T-helper 17 cell (primary cell): ENCODE results near the gene TDRD9. TPM values are rescaled to one million over a fixed set of nuclear protein-coding genes. Genes with fewer than 3 reads are reported as not detected.
"Not testable (repeated sequence)": the region's sequence is repeated elsewhere in the genome, so short reads cannot be mapped to it uniquely, and the experiment has no call there.

Source experiments
- ATAC-seq: fragments of 150-1000 bp; cut with Tn5 transposase; 2 replicates; pipeline ENCODE4 v1.10.0; 2021; ENCODE audit warnings: mild to moderate bottlenecking, moderate library complexity
- DNase-seq, 3 donors: peaks; one replicate each; pipeline versions ENCODE4 v3.0.0 to v3.0.0-alpha.2; 2020 to 2021
- H3K9me3 ChIP-seq: one replicate; pipeline ENCODE4 v1.7.0; 2013; ENCODE audit warnings: low read length, mild to moderate bottlenecking; ENCODE audit not compliant: control insufficient read depth, poor library complexity, severe bottlenecking
- H3K27ac Mint-ChIP-seq: one replicate; pipeline ENCODE4 v1.8.0; 2022; ENCODE audit warnings: mild to moderate bottlenecking, moderate library complexity, mixed read lengths
- H3K27me3 Mint-ChIP-seq: one replicate; pipeline ENCODE4 v1.8.0; 2022; ENCODE audit warnings: mixed read lengths
- H3K36me3 Mint-ChIP-seq: one replicate; pipeline ENCODE4 v1.8.0; 2022; ENCODE audit warnings: low read depth, mixed read lengths
- H3K4me1 Mint-ChIP-seq: one replicate; pipeline ENCODE4 v1.8.0; 2022; ENCODE audit warnings: mild to moderate bottlenecking, mixed read lengths
- H3K4me3 Mint-ChIP-seq: one replicate; pipeline ENCODE4 v1.8.0; 2022; ENCODE audit warnings: mild to moderate bottlenecking, moderate library complexity, mixed read lengths
- total RNA-seq, 4 donors: library from RNA in 2 of 4; stranded (reverse) in 2 of 4; gene quantifications; one replicate each; pipeline ENCODE4 v1.2.3 and lab custom pipeline; 2022 to 2026

Gene TDRD9
- total RNA-seq, 2 donors from 2014 or later, result 1.0 TPM; not detected in 1

DNA sequence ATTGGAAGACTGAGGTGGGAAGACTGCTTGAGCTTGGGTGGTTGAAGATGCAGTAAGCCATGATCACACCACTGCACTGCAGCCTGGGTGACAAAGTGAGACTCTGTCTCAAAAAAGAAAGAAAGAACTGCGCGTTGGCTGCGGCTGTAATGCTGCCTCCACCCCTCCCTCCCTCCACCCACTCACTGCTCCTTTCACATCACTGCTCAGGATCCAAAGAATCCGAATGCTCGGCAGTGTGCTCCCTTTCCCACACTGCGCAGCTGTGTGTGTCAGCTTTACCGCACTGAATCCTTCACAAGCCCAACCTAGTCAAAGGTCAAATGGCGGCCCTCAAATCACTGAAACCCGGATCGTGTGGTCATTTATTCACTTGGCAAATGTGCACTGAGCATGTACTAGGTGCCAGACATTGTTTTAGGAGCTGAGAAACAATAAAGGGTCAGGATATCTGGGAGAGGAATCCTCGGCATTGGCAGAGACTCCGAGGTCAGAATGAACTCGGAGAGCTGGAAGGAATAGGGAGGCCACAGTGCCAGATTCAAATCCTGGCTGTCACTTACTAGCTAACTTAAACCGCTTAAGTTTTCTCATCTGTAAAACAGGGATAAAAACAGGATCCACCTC, 11.5 kb upstream of the TDRD9 start:
- no peak for DNase-seq
- no peaks in the 10 kb centered on the region for H3K9me3 ChIP-seq
- H3K27ac Mint-ChIP-seq, result no peak overlapping the region
- H3K27me3 Mint-ChIP-seq, result no peaks in the 10 kb centered on the region
- ATAC-seq, result no peak
- H3K4me3 Mint-ChIP-seq, result peak overlapping the region; percentile 21
- peaks cover 9% of the 10 kb centered on the region for H3K4me1 Mint-ChIP-seq
- H3K36me3 Mint-ChIP-seq, result peaks cover 2% of the 10 kb centered on the region

DNA sequence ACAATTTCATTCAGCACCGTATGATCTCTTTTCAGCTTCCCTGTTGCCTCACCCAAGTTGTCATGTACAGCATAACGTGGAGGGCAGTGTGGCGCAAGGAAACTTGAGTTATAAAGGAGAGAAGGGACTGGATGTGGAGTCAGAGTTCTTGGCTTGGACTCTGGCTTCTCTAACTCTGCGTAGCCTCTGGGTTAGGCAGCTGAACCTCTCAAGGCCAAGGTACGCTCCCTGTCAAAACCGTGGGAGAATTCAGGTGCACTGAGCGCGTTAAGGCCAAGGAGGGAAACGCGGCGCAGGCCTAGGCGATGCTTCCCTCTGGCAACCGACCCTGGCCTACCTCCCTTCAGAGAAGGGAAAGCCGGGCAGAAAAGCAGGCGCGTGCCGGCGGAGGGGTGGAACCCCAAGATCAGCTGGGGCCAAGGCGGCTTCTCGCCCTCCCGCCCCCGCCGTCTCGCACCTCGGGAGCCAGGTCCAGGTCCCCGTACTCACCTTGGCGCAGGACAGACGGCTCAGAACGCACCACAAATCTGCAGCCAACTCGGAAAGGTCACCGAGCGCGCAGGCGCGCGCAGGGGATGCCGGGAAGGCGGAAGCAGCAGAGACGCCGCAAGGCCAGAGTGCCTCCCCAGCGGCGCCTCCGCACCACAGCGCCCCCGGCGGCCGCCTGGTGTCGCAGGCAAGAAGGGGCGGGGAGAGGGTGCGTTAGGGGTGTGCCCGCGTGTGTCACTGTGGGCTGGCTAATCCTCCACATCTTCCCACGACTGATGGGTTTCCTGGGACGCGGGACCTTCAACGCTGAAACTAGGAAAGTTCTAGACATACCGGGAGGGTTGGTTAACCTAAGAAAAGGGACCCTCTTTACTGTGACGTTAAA, 7.0 kb upstream of the TDRD9 start:
- Mint-ChIP-seq H3K27ac (peak overlapping the region; percentile 45), H3K4me3 (peak overlapping the region; percentile 91), H3K27me3 (peaks cover 15% of the 10 kb centered on the region), H3K36me3 (no peaks in the 10 kb centered on the region), H3K4me1 (peaks cover 8% of the 10 kb centered on the region)
- DNase-seq (peak; percentile 95 to 98 (median 98)), ATAC-seq (peak; percentile 100)
- no peaks in the 10 kb centered on the region for H3K9me3 ChIP-seq

DNA sequence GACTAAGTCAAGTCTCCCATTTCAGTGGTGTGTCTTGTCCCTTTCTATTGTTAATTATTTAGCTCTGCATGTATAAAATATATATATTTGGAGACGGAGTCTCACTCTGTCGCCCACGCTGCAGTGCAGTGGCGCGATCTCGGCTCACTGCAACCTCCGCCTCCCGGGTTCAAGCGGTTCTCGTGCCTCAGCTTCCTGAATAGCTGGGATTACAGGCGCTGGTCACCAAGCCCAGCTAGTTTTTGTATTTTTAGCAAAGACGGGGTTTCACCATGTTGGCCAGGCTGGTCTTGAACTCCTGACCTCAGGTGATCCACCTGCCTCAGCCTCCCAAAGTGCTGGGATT, 6.4 kb upstream of the TDRD9 start:
- H3K36me3 Mint-ChIP-seq, ATAC-seq, H3K4me1 Mint-ChIP-seq, H3K27ac Mint-ChIP-seq, H3K9me3 ChIP-seq, DNase-seq: not testable (repeated sequence)
- Mint-ChIP-seq H3K4me3 (peak overlapping the region; percentile 91), H3K27me3 (peaks cover 15% of the 10 kb centered on the region)

DNA sequence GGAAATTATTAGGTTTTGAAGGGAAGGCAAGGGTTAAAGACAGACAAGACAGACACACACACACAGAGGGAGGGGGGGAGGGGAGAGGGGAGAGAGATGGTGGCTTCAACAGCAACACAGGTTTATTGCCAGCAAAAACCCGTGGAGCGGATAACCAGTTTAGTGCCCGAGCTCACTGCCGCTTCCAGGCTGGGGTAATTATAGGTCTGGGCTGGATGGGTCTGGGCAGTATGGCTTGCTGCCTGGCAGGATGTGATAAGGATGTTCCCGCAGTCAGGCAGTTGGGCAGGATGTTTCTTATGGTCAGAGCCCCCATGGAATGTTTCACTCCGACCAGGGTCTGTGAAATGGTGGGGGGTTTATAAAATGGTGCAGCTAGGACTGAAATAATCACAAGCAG, 4.4 kb upstream of the TDRD9 start:
- Mint-ChIP-seq H3K4me3 (no peak overlapping the region), H3K4me1 (peaks cover 8% of the 10 kb centered on the region), H3K36me3 (no peaks in the 10 kb centered on the region), H3K27ac (no peak overlapping the region), H3K27me3 (peaks cover 15% of the 10 kb centered on the region)
- DNase-seq, result no peak
- H3K9me3 ChIP-seq, result no peaks in the 10 kb centered on the region
- ATAC-seq, result no peak

DNA sequence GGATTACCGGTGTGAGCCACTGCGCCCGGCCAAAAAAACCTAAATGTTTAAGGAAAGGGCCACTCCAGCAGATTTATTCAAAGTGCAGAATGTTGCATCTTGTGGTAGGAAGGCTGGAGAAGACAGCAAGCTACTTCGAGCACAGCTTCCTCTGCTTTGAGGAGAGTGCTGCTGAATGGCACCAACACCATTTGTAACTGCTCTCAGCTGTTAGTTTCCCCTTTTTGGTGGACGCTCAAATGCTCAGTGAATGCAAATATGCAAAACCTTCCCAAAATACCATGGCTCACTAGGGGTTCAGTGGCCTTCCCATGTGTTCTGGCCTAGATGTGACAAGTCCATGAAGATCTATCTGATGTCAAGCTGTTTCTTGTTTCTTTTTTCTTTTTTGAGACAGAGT, 2.9 kb upstream of the TDRD9 start:
- no peaks in the 10 kb centered on the region for H3K9me3 ChIP-seq
- ATAC-seq (no peak), DNase-seq (no peak)
- Mint-ChIP-seq H3K4me1 (peaks cover 8% of the 10 kb centered on the region), H3K27ac (no peak overlapping the region), H3K27me3 (peaks cover 15% of the 10 kb centered on the region), H3K36me3 (no peaks in the 10 kb centered on the region), H3K4me3 (no peak overlapping the region)

DNA sequence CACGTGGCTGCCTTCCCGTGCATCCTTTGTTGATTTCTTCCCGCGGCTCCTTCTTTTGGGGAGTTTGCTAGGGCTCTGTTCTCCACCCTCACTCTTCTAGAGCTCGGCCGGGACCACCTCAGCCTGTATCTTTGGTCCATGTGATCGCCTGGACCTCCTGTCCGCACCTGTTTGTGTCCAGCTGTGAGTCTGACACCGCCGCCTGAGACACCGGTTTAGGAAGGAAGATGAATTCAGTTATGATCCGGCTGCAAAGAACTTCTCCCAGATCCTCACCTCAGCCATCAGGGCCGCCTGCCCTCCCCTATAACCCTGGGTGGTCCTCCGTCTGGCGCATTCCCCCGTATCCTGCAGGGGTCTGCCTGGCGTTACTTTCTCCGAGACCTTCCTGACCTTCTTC, 690 bp upstream of the TDRD9 start:
- DNase-seq, result no peak
- Mint-ChIP-seq H3K27me3 (peaks cover 15% of the 10 kb centered on the region), H3K4me1 (peaks cover 5% of the 10 kb centered on the region), H3K4me3 (no peak overlapping the region), H3K27ac (no peak overlapping the region), H3K36me3 (no peaks in the 10 kb centered on the region)
- no peaks in the 10 kb centered on the region for H3K9me3 ChIP-seq
- no peak for ATAC-seq

DNA sequence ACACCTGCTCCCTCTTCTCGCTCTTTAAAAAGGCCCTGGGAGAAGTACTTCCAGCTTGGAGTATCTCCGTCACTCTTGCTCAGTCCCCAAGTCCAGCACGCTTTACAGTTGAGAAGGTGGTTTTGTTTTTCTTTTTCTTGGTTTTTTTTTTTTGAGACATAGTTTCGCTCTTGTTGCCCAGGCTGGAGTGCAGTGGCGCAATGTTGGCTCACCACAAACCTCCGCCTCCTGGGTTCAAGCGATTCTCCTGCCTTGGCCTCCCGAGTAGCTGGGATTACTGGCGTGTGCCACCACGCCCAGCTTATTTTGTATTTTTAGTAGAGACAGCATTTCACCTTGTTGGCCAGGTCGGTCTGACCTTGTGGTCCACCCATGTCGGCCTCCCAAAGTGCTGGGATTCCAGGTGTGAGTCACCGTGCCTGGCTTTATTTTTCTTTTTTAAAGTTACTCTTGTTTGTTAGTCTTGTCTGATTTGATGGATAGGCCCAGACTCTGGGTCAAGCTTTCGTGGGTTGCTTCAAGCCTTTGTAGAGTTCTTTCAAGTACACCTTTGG, 1.9 kb downstream of the TDRD9 start:
- H3K36me3 Mint-ChIP-seq, result no peaks in the 10 kb centered on the region
- H3K9me3 ChIP-seq, result no peaks in the 10 kb centered on the region
- peaks cover 6% of the 10 kb centered on the region for H3K4me1 Mint-ChIP-seq
- ATAC-seq (no peak), DNase-seq (no peak)
- peaks cover 15% of the 10 kb centered on the region for H3K27me3 Mint-ChIP-seq
- H3K4me3 Mint-ChIP-seq, result no peak overlapping the region
- H3K27ac Mint-ChIP-seq, result no peak overlapping the region

DNA sequence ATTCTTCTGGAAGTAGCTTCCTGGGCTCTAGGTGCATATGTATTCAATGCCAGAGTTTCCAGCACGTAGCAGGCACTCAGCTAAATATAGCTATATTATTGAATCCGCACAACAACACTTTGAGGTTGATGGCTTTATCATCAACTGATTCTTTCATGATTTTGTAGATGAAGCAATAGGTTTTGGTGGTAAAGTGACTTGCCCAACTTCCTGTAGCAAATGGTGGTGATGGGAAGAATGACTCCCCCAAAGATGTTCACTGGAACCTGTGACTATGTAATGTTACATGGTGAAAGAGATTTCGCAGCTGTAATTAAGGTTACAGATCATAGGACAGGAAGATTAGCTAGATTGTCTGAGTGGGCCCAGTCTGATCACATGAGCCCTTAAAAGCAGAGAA, 3.2 kb downstream of the TDRD9 start:
- no peak for ATAC-seq
- H3K4me1 Mint-ChIP-seq, result peaks cover 6% of the 10 kb centered on the region
- peaks cover 19% of the 10 kb centered on the region for H3K27me3 Mint-ChIP-seq
- no peak overlapping the region for H3K27ac Mint-ChIP-seq
- DNase-seq, result no peak
- no peaks in the 10 kb centered on the region for H3K9me3 ChIP-seq
- no peaks in the 10 kb centered on the region for H3K36me3 Mint-ChIP-seq
- no peak overlapping the region for H3K4me3 Mint-ChIP-seq

DNA sequence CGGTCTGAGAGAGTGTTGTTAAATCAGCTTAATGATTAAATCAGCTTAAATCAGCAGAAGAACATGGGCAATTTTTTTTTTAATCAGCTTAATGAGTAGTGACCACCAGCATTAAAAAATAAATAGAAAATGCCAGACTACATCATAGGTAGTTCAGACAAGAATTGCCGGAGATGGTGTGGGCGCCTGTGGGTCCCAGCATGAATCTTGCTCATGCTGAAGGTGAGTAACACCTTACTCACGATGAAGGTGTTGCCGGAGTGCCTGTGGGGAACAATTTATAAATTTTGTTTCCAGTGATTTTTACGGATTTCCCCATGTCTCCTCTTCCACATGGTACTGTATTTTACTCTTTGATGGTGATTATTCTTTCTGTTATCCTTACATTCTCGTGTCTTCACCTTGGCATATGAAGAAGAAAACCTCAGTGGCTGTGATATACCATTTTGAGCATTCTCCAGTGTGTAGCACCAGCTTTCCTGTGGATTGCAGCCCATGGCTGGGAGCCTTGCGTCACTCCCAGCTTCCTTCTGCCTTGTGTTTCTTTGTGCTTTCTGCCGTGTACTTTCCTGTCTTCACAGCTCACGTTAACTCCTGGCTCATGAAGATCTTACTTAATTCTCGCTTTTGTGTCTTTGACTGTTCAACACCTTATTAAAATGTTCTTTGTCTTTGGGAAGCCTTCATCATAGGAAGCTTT, 4.7 kb downstream of the TDRD9 start:
- Mint-ChIP-seq H3K27ac (no peak overlapping the region), H3K4me1 (peaks cover 6% of the 10 kb centered on the region), H3K36me3 (no peaks in the 10 kb centered on the region), H3K27me3 (peaks cover 28% of the 10 kb centered on the region), H3K4me3 (no peak overlapping the region)
- DNase-seq (no peak), ATAC-seq (no peak)
- no peaks in the 10 kb centered on the region for H3K9me3 ChIP-seq

DNA sequence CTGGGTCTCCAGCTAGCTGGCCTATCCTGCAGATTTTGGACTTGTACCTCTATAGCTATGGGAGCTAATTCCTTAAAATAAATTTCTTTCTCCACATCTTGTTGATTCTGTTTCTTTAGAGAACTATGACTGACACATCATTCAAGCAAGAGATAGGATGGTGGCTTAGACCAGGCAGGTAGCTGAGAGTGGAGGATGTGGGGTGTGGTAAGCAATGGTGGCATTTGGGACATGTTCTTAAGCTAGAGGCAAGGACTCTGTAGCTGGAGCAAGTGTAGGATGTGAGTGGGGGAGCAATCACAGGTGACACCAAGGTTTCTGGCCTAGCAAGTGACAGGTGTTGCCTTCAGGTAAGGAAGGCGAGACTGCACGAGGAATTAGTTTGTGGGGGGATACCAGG, 6.8 kb downstream of the TDRD9 start:
- no peaks in the 10 kb centered on the region for H3K9me3 ChIP-seq
- DNase-seq (no peak), ATAC-seq (no peak)
- Mint-ChIP-seq H3K4me3 (no peak overlapping the region), H3K4me1 (peaks cover 6% of the 10 kb centered on the region), H3K36me3 (no peaks in the 10 kb centered on the region), H3K27me3 (peaks cover 33% of the 10 kb centered on the region), H3K27ac (peak overlapping the region; percentile 32)

DNA sequence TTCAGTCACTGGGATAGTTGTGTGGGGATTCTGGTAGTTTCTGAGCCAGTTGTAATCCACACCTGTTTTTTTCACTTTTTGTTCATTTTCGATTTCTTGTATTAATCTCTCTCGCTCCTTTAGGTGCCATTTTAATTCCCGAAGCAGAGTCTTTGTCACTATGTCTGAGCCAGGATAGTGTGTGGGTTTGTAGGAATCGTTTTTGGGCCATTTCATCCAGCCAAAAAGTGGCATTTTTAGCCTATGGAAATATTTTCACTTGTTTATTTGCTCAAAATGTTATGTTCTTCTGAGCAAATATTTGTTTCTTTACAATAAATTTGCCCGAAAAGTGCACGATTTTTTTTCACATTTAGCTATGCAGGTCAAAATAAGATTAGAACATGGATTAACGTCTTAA, 13.2 kb downstream of the TDRD9 start:
- Mint-ChIP-seq H3K4me3 (no peak overlapping the region), H3K36me3 (no peaks in the 10 kb centered on the region), H3K4me1 (no peaks in the 10 kb centered on the region), H3K27ac (no peak overlapping the region), H3K27me3 (peaks cover 61% of the 10 kb centered on the region)
- ATAC-seq (no peak), DNase-seq (no peak)
- no peaks in the 10 kb centered on the region for H3K9me3 ChIP-seq

DNA sequence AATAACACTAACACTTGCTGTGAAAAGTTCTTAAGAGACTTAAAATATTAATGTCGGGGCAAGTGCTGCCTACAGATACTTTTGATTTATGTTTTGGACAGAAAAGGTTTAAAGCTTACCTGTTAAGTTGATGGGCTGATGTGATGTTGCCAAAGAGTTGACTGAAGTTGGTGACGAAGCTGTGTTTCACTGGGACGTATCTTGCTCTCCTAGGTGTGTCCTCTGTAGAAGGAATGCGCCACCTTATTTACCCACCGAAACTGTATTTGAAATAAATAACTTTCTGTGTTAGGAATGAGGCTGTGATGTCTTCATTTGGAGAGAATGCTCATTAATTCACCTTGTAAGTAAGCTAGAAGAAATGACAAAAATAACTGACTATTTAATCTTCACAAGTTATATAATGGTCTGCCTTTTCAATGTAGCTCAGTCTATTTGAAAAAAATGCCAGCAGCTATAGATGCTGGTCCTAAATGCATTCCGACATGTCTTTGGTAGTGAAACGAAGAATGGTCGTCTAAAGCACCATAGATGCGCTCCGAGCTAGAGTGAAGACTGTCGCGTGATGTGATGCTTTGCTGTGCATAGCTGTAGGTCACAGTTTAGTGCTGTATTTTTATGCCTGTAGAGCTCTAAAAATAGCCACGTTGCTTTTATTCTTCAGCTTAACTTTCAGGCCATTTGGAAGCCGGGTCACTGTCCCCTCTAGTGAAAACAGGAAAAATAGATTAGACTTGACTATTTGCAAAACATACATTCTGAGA, 13.9 kb downstream of the TDRD9 start, which contains the start of gene RD3L:
Gene RD3L, minus strand, starts transcription at position 557 of the 764 bp plus-strand sequence. CDS start 834 bp downstream, outside the sequence.
- H3K27me3 Mint-ChIP-seq, result peaks cover 62% of the 10 kb centered on the region

More for the DNA sequence above, 13.9 kb downstream of the TDRD9 start, which contains the start of gene RD3L:
- DNase-seq, result no peak
- H3K9me3 ChIP-seq, result no peaks in the 10 kb centered on the region
- no peaks in the 10 kb centered on the region for H3K36me3 Mint-ChIP-seq
- H3K4me3 Mint-ChIP-seq, result no peak within 1 kb of the TSS
- H3K27ac Mint-ChIP-seq, result no peak within 1 kb of the TSS
- no peaks in the 10 kb centered on the region for H3K4me1 Mint-ChIP-seq
- ATAC-seq, result no peak
